Astrocyte of the cerebellum (primary cell): ENCODE results near the gene SEC16A.
"Not testable (repeated sequence)": the region's sequence is repeated elsewhere in the genome, so short reads cannot be mapped to it uniquely, and the experiment has no call there.

Experiments used
- DNase-seq: peaks from one replicate; pipeline ENCODE4 v3.0.0-alpha.2; 2011; ENCODE audit warnings: low read depth
- H3K4me3 ChIP-seq: 2 replicates; pipeline ENCODE4 v1.5.1; 2011; ENCODE audit warnings: mild to moderate bottlenecking, low read depth, low read length, moderate library complexity
- in situ Hi-C: cut with HindIII; loops from 2 replicates; pipeline ENCODE4 v1.10.0; 2017; ENCODE audit warnings: low sequenced_read_pairs
- TF ChIP-seq, protein P1 (sequence below): IDR thresholded peaks from 2 replicates; pipeline ENCODE4 v1.5.1; 2012; ENCODE audit warnings: low read length, low read depth, moderate library complexity, mild to moderate bottlenecking; ENCODE audit errors: missing control alignments

The SEC16A gene

GRCh38 chr9:136430588-136431234 lies 52.1 kb downstream of the SEC16A start:
- no peak for DNase-seq
- in situ Hi-C loops, result no loop called here

DNA sequence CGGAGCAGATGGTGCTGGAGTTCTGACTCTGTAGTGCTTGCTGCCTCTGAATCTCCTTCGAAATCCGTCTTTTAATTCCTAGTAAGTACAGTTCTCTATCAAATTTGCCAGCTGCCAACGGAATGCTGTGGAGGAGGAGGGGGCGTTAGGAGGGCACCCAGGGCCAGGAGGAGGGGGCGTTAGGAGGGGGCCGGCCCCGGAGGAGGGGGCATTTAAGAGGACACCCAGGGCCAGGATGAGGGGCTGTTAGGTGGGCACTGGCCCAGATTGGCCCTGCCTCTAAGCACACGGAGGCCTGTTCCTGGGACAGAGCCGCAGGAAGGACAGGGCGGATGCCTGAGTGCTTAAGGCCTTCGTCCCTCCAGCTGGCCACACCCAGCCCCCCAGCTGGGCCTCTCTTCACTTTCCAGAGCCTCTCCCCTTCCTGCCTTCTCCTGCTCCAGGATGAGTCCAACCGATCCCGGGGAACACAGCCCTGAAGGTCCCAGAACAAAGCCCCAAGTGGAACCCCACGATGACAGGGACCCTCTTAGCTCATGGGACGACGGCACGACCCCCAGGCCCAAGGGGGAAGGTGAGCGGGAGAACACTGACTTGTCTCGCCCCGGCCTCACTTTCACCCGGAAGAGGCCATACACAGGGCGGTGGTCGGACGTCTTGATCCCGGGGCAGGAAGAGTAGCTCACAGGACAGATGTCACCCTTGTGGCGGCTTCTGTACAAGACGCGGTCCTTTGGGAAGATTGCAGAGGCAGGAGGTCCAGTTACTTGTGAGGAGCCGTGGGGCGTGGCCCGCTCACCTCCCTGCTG lies 53.0 kb downstream of the SEC16A start:
- DNase-seq, result no peak
- TF ChIP-seq, protein P1, sequence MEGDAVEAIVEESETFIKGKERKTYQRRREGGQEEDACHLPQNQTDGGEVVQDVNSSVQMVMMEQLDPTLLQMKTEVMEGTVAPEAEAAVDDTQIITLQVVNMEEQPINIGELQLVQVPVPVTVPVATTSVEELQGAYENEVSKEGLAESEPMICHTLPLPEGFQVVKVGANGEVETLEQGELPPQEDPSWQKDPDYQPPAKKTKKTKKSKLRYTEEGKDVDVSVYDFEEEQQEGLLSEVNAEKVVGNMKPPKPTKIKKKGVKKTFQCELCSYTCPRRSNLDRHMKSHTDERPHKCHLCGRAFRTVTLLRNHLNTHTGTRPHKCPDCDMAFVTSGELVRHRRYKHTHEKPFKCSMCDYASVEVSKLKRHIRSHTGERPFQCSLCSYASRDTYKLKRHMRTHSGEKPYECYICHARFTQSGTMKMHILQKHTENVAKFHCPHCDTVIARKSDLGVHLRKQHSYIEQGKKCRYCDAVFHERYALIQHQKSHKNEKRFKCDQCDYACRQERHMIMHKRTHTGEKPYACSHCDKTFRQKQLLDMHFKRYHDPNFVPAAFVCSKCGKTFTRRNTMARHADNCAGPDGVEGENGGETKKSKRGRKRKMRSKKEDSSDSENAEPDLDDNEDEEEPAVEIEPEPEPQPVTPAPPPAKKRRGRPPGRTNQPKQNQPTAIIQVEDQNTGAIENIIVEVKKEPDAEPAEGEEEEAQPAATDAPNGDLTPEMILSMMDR, result no peak
- in situ Hi-C loops, result no loop called here
- H3K4me3 ChIP-seq, result no peak overlapping the region

More at GRCh38 chr9:136430588-136431234, 52.1 kb downstream of the SEC16A start:
- H3K4me3 ChIP-seq, result no peak overlapping the region
- TF ChIP-seq, protein P1, result no peak

DNA sequence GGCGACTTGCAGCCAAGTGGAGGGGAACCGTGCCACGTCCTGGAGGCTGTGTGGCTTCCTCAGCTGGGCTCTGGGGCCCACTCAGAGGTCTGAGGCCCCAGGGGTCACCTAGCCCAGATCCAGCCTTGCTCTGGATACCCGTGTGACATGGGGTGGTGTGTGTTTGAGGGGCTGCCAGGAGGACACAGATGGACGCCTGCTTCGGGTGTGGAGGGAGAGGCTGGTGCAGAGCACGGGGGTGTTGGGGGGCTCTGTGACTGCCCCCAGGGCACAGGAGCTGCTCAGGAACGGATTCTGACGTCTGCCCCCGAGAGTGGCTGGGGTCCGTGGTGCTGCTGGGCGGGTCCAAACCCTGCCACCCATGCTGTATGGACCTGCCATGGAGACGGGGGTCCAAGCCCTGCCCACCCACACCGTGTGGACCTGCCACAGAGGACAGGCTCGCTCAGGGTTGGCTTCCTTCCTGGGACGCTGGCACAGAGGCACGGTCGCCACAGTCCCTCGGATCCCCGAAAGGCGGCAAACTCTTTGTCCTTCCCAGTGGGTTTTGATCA lies 53.7 kb downstream of the SEC16A start:
- no peak overlapping the region for H3K4me3 ChIP-seq
- no peak for DNase-seq
- in situ Hi-C loops, result no loop called here
- TF ChIP-seq, protein P1, result no peak

- TF ChIP-seq, protein P1, result no peak
- in situ Hi-C loops, result no loop called here
- no peak overlapping the region for H3K4me3 ChIP-seq
- no peak for DNase-seq
Observed at GRCh38 chr9:136426787-136427186, 56.1 kb downstream of the SEC16A start.

DNA sequence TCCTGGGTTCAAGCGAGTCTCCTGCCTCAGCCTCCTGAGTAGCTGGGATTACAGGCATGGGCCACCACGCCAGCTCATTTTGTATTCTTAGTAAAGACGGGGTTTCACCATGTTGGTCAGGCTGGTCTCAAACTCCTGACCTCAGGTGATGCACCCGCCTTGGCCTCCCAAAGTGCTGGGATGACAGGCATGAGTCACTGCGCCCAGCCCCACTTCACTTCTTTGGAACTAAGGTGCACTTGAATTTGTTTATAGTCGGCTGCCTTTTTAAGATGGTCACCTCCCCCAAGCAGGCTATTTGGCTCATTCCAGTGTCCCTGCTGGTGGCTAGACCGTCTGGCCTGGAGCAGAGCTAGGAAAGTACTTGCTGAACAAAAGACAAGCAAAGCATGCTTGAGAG lies 57.5 kb downstream of the SEC16A start:
- DNase-seq, H3K4me3 ChIP-seq, in situ Hi-C loops: not testable (repeated sequence)

DNA sequence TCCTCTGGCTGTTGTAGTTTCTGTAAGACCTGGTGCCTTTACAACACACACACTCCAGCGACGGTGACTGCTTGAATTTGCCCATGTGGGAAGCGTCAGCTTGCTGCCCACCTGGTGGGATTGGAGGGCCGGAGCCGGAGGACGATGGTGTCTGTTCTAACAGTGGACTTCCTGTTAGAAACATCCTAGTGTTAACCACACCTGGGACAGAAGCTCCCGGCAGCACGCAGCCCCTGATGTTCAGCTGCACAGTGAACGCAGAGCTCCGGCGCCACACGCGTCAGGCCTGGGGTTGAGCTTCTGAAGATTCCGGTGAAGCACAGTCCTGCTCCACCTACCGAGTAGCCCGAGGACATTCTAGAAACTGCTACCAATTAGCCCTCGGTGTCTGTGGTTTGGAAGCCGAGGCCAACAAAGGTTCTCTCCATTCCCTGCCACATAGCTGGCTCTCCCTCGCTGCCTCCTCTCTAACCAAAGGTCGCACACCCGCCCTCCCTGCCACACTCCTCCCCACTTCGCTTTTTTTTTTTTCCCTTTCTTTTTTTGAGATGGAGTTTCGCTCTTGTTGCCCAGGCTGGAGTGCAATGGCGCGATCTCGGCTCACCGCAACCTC lies 58.0 kb downstream of the SEC16A start:
- H3K4me3 ChIP-seq, result no peak overlapping the region
- no peak for DNase-seq
- in situ Hi-C loops, result no loop called here

More for the DNA sequence above, 58.0 kb downstream of the SEC16A start:
- TF ChIP-seq, protein P1, result no peak
